Left colon (tissue), 2 donors: ENCODE results near the gene MYCBP2. TPM values are rescaled to one million over a fixed set of nuclear protein-coding genes. Genes with fewer than 3 reads are reported as not detected.
A peak's percentile ranks its signal among the peaks of the same experiment; 100 is the strongest.
"Not testable (repeated sequence)": the region's sequence is repeated elsewhere in the genome, so short reads cannot be mapped to it uniquely, and the experiment has no call there.

Experiments
- ATAC-seq: fragments of 200-7000 bp; cut with Tn5 transposase; one replicate; pipeline ENCODE4 v1.9.1; 2020; ENCODE audit warnings: mild to moderate bottlenecking, moderate library complexity
- DNase-seq, 2 donors: peaks; one replicate each; pipeline ENCODE4 v3.0.0-alpha.2; 2020
- intact Hi-C, 2 donors: fragments of 100-400 bp; cut with DNase I in 1 of 2; cut with micrococcal nuclease in 1 of 2; formaldehyde crosslinking; loops; one replicate each; pipeline versions ENCODE4 v1.11.2 to v1.14.0; 2022; cut with DNase I, micrococcal nuclease
- total RNA-seq, 2 donors: library from RNA; stranded (reverse); fragmentation: NEBNext Ultra II Directional; extraction: Animal tissue kit (Norgen Biotek cat#: 25700); gene quantifications; one replicate each; pipeline ENCODE4 v1.2.1, GENCODE V29; 2021
- donor health status: DM: no; HTN: no; CAD: no.
- donor health status: DM: yes; HTN: yes; CAD: no.

Gene MYCBP2
- total RNA-seq, 2 donors from 2014 or later: 40.8 to 42.2 TPM

GRCh38 chr13:77230560-77230959 is 96.3 kb downstream of the MYCBP2 start:
- DNase-seq (no peak), ATAC-seq (no peak)
- intact Hi-C loops: no loop called here

DNA sequence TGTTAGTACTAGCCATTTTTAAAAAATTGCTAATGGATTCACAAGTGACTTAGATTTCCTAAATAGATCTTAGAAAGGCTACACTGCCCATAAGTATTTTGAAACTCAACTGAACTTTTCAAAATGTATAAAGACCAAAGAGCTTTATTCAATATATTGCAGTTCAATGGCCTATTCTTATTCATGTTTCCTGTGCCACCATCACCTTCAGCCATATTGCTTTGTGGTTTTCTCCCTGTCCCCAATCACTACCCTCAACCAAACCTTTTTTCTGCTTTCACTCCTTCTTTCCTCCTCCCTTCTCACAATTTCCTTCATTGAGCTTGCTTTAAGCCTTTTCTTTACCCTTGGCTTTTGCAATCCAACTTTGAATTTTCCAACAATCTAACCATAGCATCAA is 100.9 kb downstream of the MYCBP2 start:
- no peak for ATAC-seq
- intact Hi-C loops: no loop called here
- DNase-seq: no peak

- DNase-seq (no peak), ATAC-seq (no peak)
- intact Hi-C loops: no loop called here
Observed at GRCh38 chr13:77222909-77223308, 104.0 kb downstream of the MYCBP2 start.

- DNase-seq (no peak), ATAC-seq (no peak)
- intact Hi-C loops: no loop called here
Observed at GRCh38 chr13:77222000-77222690, 104.7 kb downstream of the MYCBP2 start.

- DNase-seq (no peak), ATAC-seq (no peak)
- intact Hi-C loops: no loop called here
Observed at GRCh38 chr13:77219401-77219800, 107.5 kb downstream of the MYCBP2 start.

DNA sequence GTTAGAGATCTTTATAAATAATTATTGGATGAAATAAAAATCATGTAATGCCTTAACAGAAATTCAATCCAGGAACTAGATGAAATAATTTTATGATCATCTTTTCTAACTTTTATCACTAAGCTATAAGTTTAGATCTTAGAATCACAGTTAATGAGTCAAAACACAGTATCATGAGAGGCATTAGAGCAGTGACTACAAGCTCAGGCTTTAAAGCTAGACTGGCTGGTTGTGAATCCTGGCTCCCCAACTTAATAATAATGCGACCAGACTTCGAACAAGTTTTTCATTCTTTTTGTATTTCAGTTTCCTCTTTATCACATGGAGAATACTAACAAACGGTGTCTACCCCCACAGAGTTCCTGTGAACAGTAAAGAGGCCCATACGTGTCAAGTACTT is 108.6 kb downstream of the MYCBP2 start:
- no peak for DNase-seq
- ATAC-seq: no peak
- intact Hi-C loops: no loop called here

GRCh38 chr13:77215543-77215942 is 111.4 kb downstream of the MYCBP2 start:
- no peak for ATAC-seq
- no peak for DNase-seq
- intact Hi-C loops: no loop called here

- intact Hi-C loops: no loop called here
- ATAC-seq (no peak), DNase-seq (no peak)
Observed at GRCh38 chr13:77213644-77214043, 113.2 kb downstream of the MYCBP2 start.

DNA sequence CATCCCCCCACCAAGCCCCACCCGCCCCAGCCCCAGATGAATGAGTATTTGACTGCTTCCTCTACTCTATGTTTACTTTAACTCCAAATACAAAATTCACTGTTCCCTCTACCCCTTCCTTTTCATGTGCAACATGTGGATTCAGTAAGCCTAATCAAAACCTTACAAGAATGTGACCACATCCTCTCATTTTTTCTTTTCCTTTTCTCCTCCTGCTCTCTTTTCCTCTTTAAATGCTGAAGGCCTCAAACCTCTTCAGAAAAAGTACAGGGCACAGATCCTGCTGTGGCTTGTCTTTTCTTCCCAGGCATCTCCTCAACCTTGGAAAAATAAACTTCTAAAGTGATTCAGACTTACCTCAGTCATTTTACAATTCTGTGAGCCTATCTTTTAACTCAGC is 119.0 kb downstream of the MYCBP2 start:
- intact Hi-C loops: no loop called here
- ATAC-seq: no peak

GRCh38 chr13:77198995-77199394 is 127.9 kb downstream of the MYCBP2 start:
- ATAC-seq, DNase-seq, intact Hi-C loops: not testable (repeated sequence)

More for the DNA sequence above, 119.0 kb downstream of the MYCBP2 start:
- no peak for DNase-seq

- intact Hi-C loops: no loop called here
- no peak for ATAC-seq
- DNase-seq: no peak
Observed at GRCh38 chr13:77196052-77196618, 130.8 kb downstream of the MYCBP2 start.

DNA sequence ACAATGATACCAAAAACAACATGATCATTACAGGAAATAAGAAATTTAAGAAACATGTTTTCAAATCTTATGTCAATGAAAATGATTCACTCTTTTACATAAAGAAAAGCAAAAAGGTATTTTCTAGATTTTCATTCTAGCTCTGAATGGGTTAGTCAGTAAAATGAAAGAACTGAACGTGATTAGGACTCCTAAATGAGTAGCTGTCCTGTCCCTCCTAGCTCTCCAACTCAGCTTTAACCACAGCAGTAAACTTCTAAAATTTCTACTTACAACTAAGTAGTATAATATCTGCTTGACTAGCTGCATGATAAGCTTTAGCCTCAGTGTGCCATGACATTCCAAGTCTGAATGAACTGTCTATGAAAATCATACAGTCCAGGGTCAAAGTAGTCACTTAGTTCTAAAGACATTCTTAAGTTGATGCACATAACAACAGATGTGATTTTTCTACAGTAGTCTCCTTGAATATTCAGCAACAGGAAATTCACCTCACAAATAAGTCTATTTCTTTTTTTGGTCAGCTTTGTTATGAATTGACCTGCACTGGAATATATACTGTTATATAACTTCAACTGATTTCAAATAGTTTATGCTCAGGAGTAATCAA is 136.4 kb downstream of the MYCBP2 start:
- DNase-seq: no peak
- intact Hi-C loops: no loop called here
- no peak for ATAC-seq

DNA sequence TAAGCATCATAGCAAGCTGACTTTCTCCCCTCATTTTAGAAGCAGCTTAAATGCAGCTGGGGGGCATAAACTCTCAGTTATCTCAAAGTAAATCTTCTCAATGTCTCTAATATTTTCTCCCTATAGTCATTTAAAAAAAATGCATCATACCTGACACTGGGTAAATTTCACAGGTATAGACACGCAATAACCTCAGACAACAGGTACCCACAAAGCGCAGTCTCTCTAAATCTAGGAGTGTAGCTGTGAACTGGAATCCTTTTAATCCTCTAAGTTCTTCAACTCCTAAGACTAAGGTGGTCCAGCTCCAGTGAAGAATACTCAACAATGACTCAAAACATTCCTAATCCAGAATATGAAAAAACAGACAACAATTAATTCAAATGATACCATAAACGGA is 141.2 kb downstream of the MYCBP2 start:
- ATAC-seq: no peak
- intact Hi-C loops: no loop called here
- no peak for DNase-seq

- ATAC-seq (no peak), DNase-seq (no peak)
- intact Hi-C loops: no loop called here
Observed at GRCh38 chr13:77184455-77184854, 142.4 kb downstream of the MYCBP2 start.

DNA sequence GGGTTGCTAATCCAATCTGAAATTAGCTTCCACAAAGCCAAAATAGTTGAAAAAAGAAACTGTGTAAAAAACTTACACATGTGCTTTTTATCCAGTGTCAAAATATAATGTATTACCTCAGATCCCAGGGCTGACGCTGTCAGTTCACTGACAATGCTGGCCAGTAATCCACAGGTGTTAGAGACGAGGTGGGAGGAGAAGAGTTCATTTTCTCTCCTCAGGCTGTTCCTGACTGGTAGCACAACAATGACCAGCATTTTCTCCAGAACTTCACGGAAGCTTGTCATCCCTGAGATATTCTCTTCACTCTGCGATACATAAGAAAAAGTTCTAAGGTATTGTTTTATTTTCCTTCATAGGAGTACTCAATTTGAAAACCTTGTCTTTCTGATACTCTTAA is 146.9 kb downstream of the MYCBP2 start:
- ATAC-seq (no peak), DNase-seq (no peak)
- intact Hi-C loops: no loop called here

GRCh38 chr13:77177646-77178045 is 149.2 kb downstream of the MYCBP2 start:
- DNase-seq (no peak), ATAC-seq (no peak)
- intact Hi-C loops: no loop called here

DNA sequence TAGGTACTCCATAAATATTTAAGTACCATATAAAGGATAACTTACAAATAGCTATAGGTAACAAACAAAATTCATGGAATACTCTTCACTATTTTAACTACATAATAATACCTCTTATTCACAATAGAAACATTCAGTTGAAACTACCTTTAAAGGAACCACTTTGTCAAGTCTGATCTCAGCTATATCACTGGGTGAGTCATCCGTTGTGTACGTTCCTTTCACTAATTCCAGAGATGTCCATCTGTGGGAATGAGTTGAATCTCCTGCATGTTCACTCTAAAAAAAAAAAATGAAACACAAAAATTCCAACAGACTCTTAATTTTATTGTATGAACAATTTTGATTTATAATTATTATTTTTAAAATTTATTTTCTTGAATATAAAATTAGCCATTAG is 150.5 kb downstream of the MYCBP2 start:
- no peak for ATAC-seq
- intact Hi-C loops: no loop called here
- DNase-seq: no peak

GRCh38 chr13:77172650-77173049 is 154.2 kb downstream of the MYCBP2 start:
- intact Hi-C loops: no loop called here
- no peak for ATAC-seq

DNA sequence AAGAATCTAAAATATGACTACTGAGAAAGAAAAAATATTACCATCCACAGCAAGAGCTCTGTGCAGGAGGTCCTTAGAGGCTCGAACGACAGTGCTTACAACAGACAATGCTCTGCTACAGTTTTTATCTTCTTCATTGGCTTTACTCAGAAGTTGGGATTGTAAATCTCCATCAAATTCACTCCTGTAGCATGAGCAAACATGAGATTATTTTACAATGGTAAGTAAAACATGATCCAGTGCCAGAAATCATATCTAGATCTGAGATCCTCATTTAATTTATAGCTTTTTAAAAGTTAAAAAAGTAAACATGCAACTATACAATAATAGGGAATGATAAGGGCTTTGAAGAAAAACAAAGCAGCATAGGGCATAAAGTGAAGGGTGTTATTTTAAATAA is 155.4 kb downstream of the MYCBP2 start:
- no peak for DNase-seq
- intact Hi-C loops: no loop called here
- ATAC-seq: no peak

More at GRCh38 chr13:77172650-77173049, 154.2 kb downstream of the MYCBP2 start:
- DNase-seq: no peak

DNA sequence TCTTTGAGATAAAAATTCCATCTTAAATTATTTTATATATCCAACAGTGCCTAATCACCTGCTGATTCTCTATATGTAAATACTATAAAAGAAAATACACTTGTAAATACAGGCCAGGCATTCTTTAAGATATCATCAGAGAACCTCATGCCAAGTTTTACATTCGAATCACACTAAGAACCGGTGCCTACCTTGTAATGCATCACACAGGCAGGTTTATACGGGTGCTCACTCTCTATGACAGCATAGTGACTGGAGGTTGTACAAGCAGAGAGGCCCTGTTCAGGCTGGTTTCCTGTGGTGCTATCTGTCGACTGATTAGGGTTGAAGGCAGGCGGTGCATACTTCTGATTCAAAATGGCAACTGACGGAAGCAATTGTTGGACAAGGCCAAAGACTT is 158.7 kb downstream of the MYCBP2 start:
- ATAC-seq (peak; percentile 97), DNase-seq (no peak)
- intact Hi-C loops: no loop called here

- intact Hi-C loops: no loop called here
- DNase-seq (no peak), ATAC-seq (no peak)
Observed at GRCh38 chr13:77150651-77151050, 176.2 kb downstream of the MYCBP2 start.
